GM12801 (cell line): ENCODE results near the gene CTAG1B.
"Not testable (repeated sequence)": the region's sequence is repeated elsewhere in the genome, so short reads cannot be mapped to it uniquely, and the experiment has no call there.

Experiments
- TF ChIP-seq, protein P1 (sequence below): IDR thresholded peaks from one replicate; pipeline ENCODE4 v1.5.1; 2011; ENCODE audit warnings: control low read depth; ENCODE audit not compliant: insufficient read length; ENCODE audit errors: extremely low read depth

CTAG1B gene

GRCh38 chrX:154594491-154594890 is 24.6 kb downstream of the CTAG1B start:
- TF ChIP-seq, protein P1, sequence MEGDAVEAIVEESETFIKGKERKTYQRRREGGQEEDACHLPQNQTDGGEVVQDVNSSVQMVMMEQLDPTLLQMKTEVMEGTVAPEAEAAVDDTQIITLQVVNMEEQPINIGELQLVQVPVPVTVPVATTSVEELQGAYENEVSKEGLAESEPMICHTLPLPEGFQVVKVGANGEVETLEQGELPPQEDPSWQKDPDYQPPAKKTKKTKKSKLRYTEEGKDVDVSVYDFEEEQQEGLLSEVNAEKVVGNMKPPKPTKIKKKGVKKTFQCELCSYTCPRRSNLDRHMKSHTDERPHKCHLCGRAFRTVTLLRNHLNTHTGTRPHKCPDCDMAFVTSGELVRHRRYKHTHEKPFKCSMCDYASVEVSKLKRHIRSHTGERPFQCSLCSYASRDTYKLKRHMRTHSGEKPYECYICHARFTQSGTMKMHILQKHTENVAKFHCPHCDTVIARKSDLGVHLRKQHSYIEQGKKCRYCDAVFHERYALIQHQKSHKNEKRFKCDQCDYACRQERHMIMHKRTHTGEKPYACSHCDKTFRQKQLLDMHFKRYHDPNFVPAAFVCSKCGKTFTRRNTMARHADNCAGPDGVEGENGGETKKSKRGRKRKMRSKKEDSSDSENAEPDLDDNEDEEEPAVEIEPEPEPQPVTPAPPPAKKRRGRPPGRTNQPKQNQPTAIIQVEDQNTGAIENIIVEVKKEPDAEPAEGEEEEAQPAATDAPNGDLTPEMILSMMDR, result no peak

- TF ChIP-seq, protein P1, result no peak
Measured at GRCh38 chrX:154593201-154593600, 25.9 kb downstream of the CTAG1B start.

DNA sequence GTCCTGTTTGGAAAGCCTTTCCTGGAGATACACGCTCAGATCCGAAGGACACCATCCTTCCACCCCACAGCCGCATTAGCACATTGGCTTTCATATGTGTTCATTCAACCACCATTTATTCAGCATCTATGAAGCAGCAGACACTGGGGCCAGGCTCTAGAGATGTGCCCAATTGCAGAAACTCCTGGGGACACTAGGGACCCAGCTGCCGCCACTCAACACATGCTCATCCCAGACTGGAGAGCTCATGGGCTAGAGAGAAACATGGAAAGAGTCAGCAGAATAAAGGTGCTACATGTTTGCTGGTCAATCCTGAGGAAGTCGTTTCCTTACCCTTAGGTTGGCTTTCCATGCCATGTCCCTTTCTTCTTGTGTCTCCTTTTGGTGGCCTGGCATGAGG is 26.6 kb downstream of the CTAG1B start:
- TF ChIP-seq, protein P1, result no peak

- TF ChIP-seq, protein P1, result not testable (repeated sequence)
Measured at GRCh38 chrX:154584585-154585183, 34.4 kb downstream of the CTAG1B start, which contains the start of gene CTAG1A. Gene CTAG1A, plus strand, starts transcription at chrX:154585133. Its CDS starts 74 bp downstream, at chrX:154585207.
